Coronary artery (tissue), 2 donors: ENCODE data around the gene ANO3.

Experiments used
- DNase-seq: peaks from one replicate; pipeline ENCODE4 v3.0.0-alpha.2; 2017; ENCODE audit warnings: low spot score
- H3K27ac ChIP-seq, 2 donors: fragments of 200-600 bp; sonication (generic); one replicate each; pipeline ENCODE4 v1.5.1; 2016 to 2019
- H3K4me3 ChIP-seq: fragments of 200-600 bp; sonication (generic); 2 replicates; pipeline ENCODE4 v1.5.1; 2016; ENCODE audit warnings: mild to moderate bottlenecking, moderate library complexity
- CTCF ChIP-seq: fragments of 200-600 bp; sonication (generic); IDR thresholded peaks from one replicate; pipeline ENCODE4 v1.5.1; 2019; ENCODE audit warnings: antibody characterized with exemption

Gene ANO3

GRCh38 chr11:26702406-26702805 is 370.5 kb downstream of the ANO3 start:
- no peak overlapping the region for H3K4me3 ChIP-seq
- H3K27ac ChIP-seq = no peak overlapping the region
- no peak for DNase-seq
- TF ChIP-seq CTCF = no peak

- Histone ChIP-seq H3K27ac (no peak overlapping the region), H3K4me3 (no peak overlapping the region)
- TF ChIP-seq CTCF = no peak
- DNase-seq = no peak
Observed at GRCh38 chr11:26703411-26704191, 371.7 kb downstream of the ANO3 start.

GRCh38 chr11:26704249-26704648 is 372.3 kb downstream of the ANO3 start:
- no peak overlapping the region for H3K27ac ChIP-seq
- no peak for DNase-seq
- no peak overlapping the region for H3K4me3 ChIP-seq
- TF ChIP-seq CTCF = no peak

- Histone ChIP-seq H3K4me3 (no peak overlapping the region), H3K27ac (no peak overlapping the region)
- DNase-seq = no peak
- TF ChIP-seq CTCF = no peak
Observed at GRCh38 chr11:26706181-26706580, 374.3 kb downstream of the ANO3 start.

- Histone ChIP-seq H3K4me3 (no peak overlapping the region), H3K27ac (no peak overlapping the region)
- no peak for DNase-seq
- TF ChIP-seq CTCF = no peak
Observed at GRCh38 chr11:26708736-26709456, 377.0 kb downstream of the ANO3 start.

- Histone ChIP-seq H3K4me3 (no peak overlapping the region), H3K27ac (no peak overlapping the region)
- no peak for TF ChIP-seq CTCF
- DNase-seq = no peak
Observed at GRCh38 chr11:26710489-26710888, 378.6 kb downstream of the ANO3 start.

GRCh38 chr11:26712497-26712896 is 380.6 kb downstream of the ANO3 start:
- no peak for DNase-seq
- Histone ChIP-seq H3K4me3 (no peak overlapping the region), H3K27ac (no peak overlapping the region)
- no peak for TF ChIP-seq CTCF
